ENCODE measurements around the gene ANKRD44.

Gene ANKRD44

GRCh38 chr2:196944570-196944969 is 366.0 kb downstream of the ANKRD44 start:
- no peak overlapping the region for H3K4me3 ChIP-seq (replicated peaks; ENCODE audit: low read depth, low read length)
- no peak for DNase-seq (ENCODE audit: extremely low read depth, low read depth)
- no peak for TF ChIP-seq CTCF (IDR thresholded peaks at IDR 0.05; ENCODE audit: low read depth, low read length, missing control alignments)

- no peak for DNase-seq (ENCODE audit: extremely low read depth, low read depth)
- H3K4me3 ChIP-seq (replicated peaks; ENCODE audit: low read depth, low read length) = no peak overlapping the region
- no peak for TF ChIP-seq CTCF (IDR thresholded peaks at IDR 0.05; ENCODE audit: low read depth, low read length, missing control alignments)
Observed at GRCh38 chr2:196941398-196942078, 369.0 kb downstream of the ANKRD44 start.

- TF ChIP-seq CTCF (IDR thresholded peaks at IDR 0.05; ENCODE audit: low read depth, low read length, missing control alignments) = no peak
- DNase-seq (ENCODE audit: extremely low read depth, low read depth) = no peak
- H3K4me3 ChIP-seq (replicated peaks; ENCODE audit: low read depth, low read length) = no peak overlapping the region
Observed at GRCh38 chr2:196939371-196939770, 371.2 kb downstream of the ANKRD44 start.

Measured in HFF-Myc (cell line).